Thymus (tissue), 11 donors: ENCODE data around the gene FBXL13. TPM values are rescaled to one million over a fixed set of nuclear protein-coding genes. Genes with fewer than 3 reads are reported as not detected.

Experiments used
- DNase-seq, 9 donors: peaks; one replicate each; pipeline ENCODE4 v3.0.0-alpha.2; 2013; ENCODE audit warnings: low spot score in 9 of 9, low read depth in 6 of 9, missing footprints in 1 of 9
- H3K27ac ChIP-seq, 2 donors: one replicate each; pipeline ENCODE4 v1.5.1; 2013; ENCODE audit warnings: control low read depth in 1 of 2, low read depth in 1 of 2, low read length in 1 of 2, mild to moderate bottlenecking in 1 of 2, moderate library complexity in 1 of 2
- H3K27me3 ChIP-seq, 2 donors: one replicate each; pipeline ENCODE4 v1.5.1; 2013; ENCODE audit warnings: low read length in 1 of 2; ENCODE audit not compliant: control insufficient read depth in 2 of 2, insufficient read depth in 1 of 2
- H3K36me3 ChIP-seq, 2 donors: one replicate each; pipeline ENCODE4 v1.5.1; 2013; ENCODE audit warnings: low read length in 1 of 2, mild to moderate bottlenecking in 1 of 2, moderate library complexity in 1 of 2; ENCODE audit not compliant: control insufficient read depth in 2 of 2, insufficient read depth in 2 of 2
- H3K4me1 ChIP-seq, 2 donors: one replicate each; pipeline ENCODE4 v1.5.1; 2013; ENCODE audit warnings: low read length in 2 of 2; ENCODE audit not compliant: control insufficient read depth in 2 of 2, insufficient read depth in 2 of 2
- H3K4me3 ChIP-seq, 2 donors: one replicate each; pipeline ENCODE4 v1.5.1; 2013; ENCODE audit warnings: low read length in 2 of 2, control low read depth in 1 of 2, mild to moderate bottlenecking in 1 of 2
- H3K9me3 ChIP-seq, 2 donors: one replicate each; pipeline ENCODE4 v1.5.1; 2013; ENCODE audit warnings: low read length in 1 of 2, mild to moderate bottlenecking in 1 of 2; ENCODE audit not compliant: control insufficient read depth in 2 of 2, insufficient read depth in 1 of 2
- WGBS: extraction: QIAGEN DNeasy Blood & Tissue Kit; methylation state at CpG from one replicate; pipeline ENCODE4 v1.1.7; 2013; 5-methylcytosine and 5-hydroxymethylcytosine counted together
- polyA plus RNA-seq: library from polyadenylated mRNA; stranded (reverse); fragments of 200-250 nt; gene quantifications from one replicate; pipeline ENCODE4 v1.2.3, GENCODE V29; 2013
- total RNA-seq: library from RNA; stranded (reverse); fragments of 120-200 nt; gene quantifications from one replicate; pipeline ENCODE4 v1.2.4, GENCODE V29; 2013
- donor health status: healthy.

The FBXL13 gene
- total and polyA plus RNA-seq, 2 donors, result 1.0 to 3.8 TPM

DNA sequence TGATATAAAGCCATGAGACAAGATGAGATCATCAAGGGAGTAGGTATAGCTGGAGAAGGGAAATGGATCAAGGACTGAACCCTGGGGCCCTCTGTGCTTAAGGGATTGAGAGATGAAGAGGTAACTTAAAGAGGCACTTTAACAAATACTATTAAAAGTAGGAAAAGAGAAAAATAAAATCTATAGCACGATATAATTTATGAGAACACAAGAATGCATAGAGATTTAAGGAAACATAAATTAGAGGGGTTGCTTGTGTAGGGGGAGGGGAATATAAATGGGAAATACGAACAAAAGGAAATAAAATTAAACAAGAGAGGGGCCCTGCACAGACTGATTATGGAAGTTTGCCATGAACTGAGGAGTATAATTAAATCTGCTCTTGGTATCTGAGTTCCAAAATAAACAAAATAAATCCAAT, 177.4 kb downstream of the FBXL13 start:
- DNase-seq, result no peak
- Histone ChIP-seq H3K4me1 (no peaks in the 10 kb centered on the region), H3K36me3 (no peaks in the 10 kb centered on the region), H3K9me3 (no peaks in the 10 kb centered on the region), H3K4me3 (no peak overlapping the region), H3K27me3 (no peaks in the 10 kb centered on the region), H3K27ac (no peak overlapping the region)
- 62% methylated on average over 2 of the region's 2 CpGs for WGBS

GRCh38 chr7:102896585-102896984, 178.0 kb downstream of the FBXL13 start:
- no peak for DNase-seq
- Histone ChIP-seq H3K9me3 (no peaks in the 10 kb centered on the region), H3K36me3 (no peaks in the 10 kb centered on the region), H3K4me3 (no peak overlapping the region), H3K27me3 (no peaks in the 10 kb centered on the region), H3K4me1 (no peaks in the 10 kb centered on the region), H3K27ac (no peak overlapping the region)

GRCh38 chr7:102895602-102896001, 179.0 kb downstream of the FBXL13 start:
- Histone ChIP-seq H3K27ac (no peak overlapping the region), H3K36me3 (no peaks in the 10 kb centered on the region), H3K4me3 (no peak overlapping the region), H3K9me3 (no peaks in the 10 kb centered on the region), H3K4me1 (no peaks in the 10 kb centered on the region), H3K27me3 (no peaks in the 10 kb centered on the region)
- WGBS, result 86% methylated on average over 3 of the region's 3 CpGs
- DNase-seq, result no peak

DNA sequence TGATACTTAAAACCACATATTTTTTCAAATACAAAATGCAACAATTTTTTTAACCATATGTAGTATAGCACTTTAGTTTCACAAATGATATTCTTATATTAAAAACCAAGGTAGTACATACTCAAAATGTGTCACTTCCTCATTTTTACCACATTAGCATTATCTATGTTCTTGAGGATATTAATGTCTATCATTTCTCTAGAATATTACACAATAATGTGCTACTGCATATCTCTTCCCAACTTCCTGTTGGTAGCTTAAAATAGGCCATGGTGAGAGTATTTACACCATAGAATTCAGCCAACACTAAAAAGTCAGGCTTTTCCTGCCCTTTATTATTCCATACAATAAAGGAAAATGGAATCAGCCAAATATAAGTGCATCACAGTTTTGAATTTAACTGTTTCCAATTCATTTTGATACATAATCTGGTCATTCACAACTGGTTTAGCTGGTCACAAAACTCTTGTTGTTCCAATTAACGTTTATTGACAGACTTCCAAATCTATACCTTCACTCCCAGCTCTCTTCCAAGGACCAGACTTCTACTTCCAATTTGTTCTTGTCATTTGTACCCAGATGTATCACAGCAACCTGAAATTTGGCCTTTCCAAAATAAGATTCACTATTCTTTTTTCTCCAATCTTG, 181.8 kb downstream of the FBXL13 start:
- no peaks in the 10 kb centered on the region for H3K36me3 ChIP-seq
- WGBS, result 95% methylated on average over 1 of the region's 1 CpG
- H3K4me1 ChIP-seq, result no peaks in the 10 kb centered on the region
- no peak for DNase-seq
- no peak overlapping the region for H3K4me3 ChIP-seq
- no peaks in the 10 kb centered on the region for H3K27me3 ChIP-seq
- no peaks in the 10 kb centered on the region for H3K9me3 ChIP-seq
- H3K27ac ChIP-seq, result no peak overlapping the region

DNA sequence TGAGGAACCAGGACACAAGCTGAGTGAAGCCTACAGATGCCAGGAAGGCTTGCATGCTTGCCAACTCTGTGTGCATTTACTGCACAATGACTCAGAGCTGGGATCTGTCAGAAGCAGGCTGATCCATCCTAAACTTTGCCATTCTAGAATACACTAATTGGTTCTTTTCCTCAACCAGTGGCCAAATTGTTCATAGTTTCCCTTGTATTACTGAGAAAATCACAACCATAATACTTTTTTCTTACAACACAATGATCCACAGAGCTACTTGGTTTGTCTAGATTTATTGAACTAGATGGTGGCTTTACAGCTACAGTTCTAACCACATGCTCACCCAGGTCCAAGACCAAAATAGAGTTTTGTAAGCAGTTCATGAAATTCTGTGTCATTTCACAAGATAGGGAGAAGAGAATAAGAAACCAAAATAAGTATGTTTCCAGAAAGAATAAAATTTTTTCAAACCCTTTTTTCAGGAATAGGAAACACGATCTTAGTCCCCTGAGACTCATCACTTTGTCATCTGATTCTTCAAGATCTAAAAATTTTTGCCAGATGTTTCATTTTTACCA, 182.8 kb downstream of the FBXL13 start:
- no peak for DNase-seq
- no peak overlapping the region for H3K4me3 ChIP-seq
- peak overlapping the region in 1 of 2 donors; percentile 10 for H3K27ac ChIP-seq
- 93% methylated on average over 1 of the region's 1 CpG for WGBS
- H3K27me3 ChIP-seq, result no peaks in the 10 kb centered on the region
- H3K4me1 ChIP-seq, result no peaks in the 10 kb centered on the region
- H3K9me3 ChIP-seq, result no peaks in the 10 kb centered on the region
- H3K36me3 ChIP-seq, result no peaks in the 10 kb centered on the region

DNA sequence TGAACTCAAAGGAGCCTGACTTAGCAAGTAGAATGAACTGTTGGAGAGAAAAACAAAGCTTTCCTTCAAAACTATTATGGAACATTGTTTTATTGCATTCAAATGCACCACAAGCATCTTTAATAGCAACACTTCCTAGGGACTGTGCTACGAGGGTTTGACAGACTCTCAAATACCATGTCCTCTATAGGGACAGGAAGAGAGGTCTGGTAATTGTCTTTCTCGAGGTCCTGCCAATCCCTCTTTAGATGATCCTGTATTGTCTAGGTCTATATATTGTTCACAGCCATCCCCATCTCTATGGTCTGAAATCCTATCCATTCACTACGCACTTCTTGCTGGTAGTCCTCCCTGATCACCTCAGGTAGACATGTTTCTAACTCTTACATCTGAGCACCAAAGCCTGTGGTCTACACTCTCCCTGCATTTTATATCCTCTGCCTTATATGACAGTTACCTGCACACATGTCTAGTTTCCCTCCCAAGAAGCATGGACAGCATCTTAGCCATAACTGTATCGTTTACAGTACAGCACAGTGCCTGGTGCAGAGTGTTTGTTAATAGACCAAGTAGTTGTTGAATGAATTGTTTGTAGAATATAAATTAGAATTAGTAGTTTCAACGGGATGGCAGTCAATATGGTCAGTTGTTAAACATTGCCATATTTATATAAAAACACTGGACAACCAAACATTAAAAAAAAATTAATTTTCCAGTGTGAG, 183.5 kb downstream of the FBXL13 start:
- 95% methylated on average over 5 of the region's 5 CpGs for WGBS
- H3K27me3 ChIP-seq, result no peaks in the 10 kb centered on the region
- H3K4me3 ChIP-seq, result no peak overlapping the region
- H3K27ac ChIP-seq, result no peak overlapping the region
- H3K4me1 ChIP-seq, result no peaks in the 10 kb centered on the region
- no peaks in the 10 kb centered on the region for H3K9me3 ChIP-seq
- no peak for DNase-seq
- no peaks in the 10 kb centered on the region for H3K36me3 ChIP-seq

DNA sequence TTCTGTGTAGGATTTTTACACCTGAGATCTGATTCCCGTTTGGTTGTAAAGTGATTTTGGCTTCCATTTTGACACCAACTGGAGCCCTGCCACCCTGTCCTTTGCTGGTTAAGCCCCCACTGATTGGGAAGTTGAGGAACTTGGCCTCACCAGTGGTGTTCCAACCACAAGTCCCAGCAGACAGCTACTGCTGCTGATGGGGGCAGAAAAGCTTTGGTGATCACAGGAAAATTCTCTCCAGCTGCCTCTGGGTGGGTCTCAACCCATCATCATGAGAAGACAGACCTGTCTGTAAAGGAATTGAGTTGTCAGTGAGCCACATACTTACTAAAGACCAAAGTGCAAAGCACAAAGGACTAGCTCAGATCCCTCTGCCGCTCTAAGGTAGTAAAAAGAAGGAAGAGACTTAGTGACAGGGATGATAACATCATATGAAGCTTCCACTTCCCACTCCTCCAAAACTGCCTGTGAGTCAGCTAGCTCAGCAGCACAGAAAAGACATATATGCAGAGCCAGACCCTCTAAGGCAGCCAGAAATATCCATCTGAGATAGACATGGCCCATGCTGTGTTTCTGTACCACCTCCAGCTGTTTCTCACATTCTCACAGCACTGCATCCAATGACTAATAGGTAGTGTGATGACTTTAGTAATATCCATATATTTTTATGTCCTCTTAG, 184.2 kb downstream of the FBXL13 start:
- no peak for DNase-seq
- H3K4me1 ChIP-seq, result no peaks in the 10 kb centered on the region
- no peaks in the 10 kb centered on the region for H3K27me3 ChIP-seq
- 80% methylated on average over 2 of the region's 2 CpGs for whole genome bisulfite sequencing
- no peak overlapping the region for H3K4me3 ChIP-seq
- no peak overlapping the region for H3K27ac ChIP-seq
- H3K9me3 ChIP-seq, result no peaks in the 10 kb centered on the region
- no peaks in the 10 kb centered on the region for H3K36me3 ChIP-seq

DNA sequence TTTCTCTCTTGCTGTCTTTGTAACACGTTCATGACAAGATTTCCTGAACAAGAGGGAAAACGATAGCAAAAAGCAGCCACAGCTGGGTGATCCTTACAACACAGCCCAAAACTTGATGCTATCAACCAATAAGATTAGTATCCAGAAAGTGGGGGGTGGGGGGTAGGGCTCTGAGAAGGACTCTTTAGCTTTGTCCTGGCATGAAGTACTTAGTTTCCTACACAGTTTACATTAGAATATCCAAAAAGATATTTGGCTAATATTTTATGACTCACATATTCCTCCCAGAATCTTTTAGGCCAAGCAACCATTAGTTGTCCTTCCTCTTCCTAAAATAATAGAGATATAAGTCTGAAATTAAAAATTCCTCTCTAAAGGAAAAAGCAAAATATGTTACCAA, 184.7 kb downstream of the FBXL13 start:
- no peak for DNase-seq
- H3K27me3 ChIP-seq, result no peaks in the 10 kb centered on the region
- WGBS, result 85% methylated on average over 2 of the region's 2 CpGs

More for the DNA sequence above, 184.7 kb downstream of the FBXL13 start:
- Histone ChIP-seq H3K4me3 (no peak overlapping the region), H3K36me3 (no peaks in the 10 kb centered on the region), H3K9me3 (no peaks in the 10 kb centered on the region), H3K27ac (no peak overlapping the region), H3K4me1 (no peaks in the 10 kb centered on the region)
